Measurements from ENCODE around the gene PLXNA4. TPM values are rescaled to one million over a fixed set of nuclear protein-coding genes. Genes with fewer than 3 reads are reported as not detected.

PLXNA4 gene
- total RNA-seq, 1 experiment from 2014 or later: 0.81 TPM

GRCh38 chr7:132082394-132082793 lies 493.9 kb downstream of the PLXNA4 start:
- Mint-ChIP-seq H3K27me3 (ENCODE audit: low read depth) (peaks cover 2% of the 10 kb centered on the region; the same call in 1 of the 2 replicates), H3K9me3 (no peaks in the 10 kb centered on the region; the same call in 1 of the 2 replicates), H3K4me3 (no peak overlapping the region), H3K4me1 (peaks cover 8% of the 10 kb centered on the region), H3K36me3 (no peaks in the 10 kb centered on the region), H3K27ac (no peak overlapping the region)
- TF ChIP-seq ELF4 (CRISPR knock-in tag; IDR thresholded peaks at IDR 0.05; ENCODE audit: low read depth): no peak
- no peak for TF ChIP-seq TCF7 (CRISPR knock-in tag; IDR thresholded peaks at IDR 0.05; ENCODE audit: low read depth)
- TF ChIP-seq SOX15 (CRISPR knock-in tag; IDR thresholded peaks at IDR 0.05): no peak
- TF ChIP-seq ZNF121 (CRISPR knock-in tag; IDR thresholded peaks at IDR 0.05): no peak
- no peak for TF ChIP-seq SP1 (CRISPR knock-in tag; conservative IDR thresholded peaks at IDR 0.05)
- TF ChIP-seq IRF1 (CRISPR knock-in tag; IDR thresholded peaks at IDR 0.05): no peak
- TF ChIP-seq CTCF (IDR thresholded peaks at IDR 0.05): no peak
- no peak for TF ChIP-seq ZBTB21 (CRISPR knock-in tag; IDR thresholded peaks at IDR 0.05; ENCODE audit: borderline replicate concordance)
- no peak for TF ChIP-seq ETV6 (CRISPR knock-in tag; IDR thresholded peaks at IDR 0.05)
- no peak for TF ChIP-seq ZNF423 (CRISPR knock-in tag; IDR thresholded peaks at IDR 0.05)
- no peak for TF ChIP-seq TP53 (CRISPR knock-in tag; IDR thresholded peaks at IDR 0.05)
- no peak for TF ChIP-seq FOXK1 (CRISPR knock-in tag; IDR thresholded peaks at IDR 0.05)
- no peak for TF ChIP-seq ATF3 (CRISPR knock-in tag; conservative IDR thresholded peaks at IDR 0.05)
- TF ChIP-seq GRHL2 (CRISPR knock-in tag; IDR thresholded peaks at IDR 0.05; ENCODE audit: insufficient replicate concordance, severe bottlenecking): no peak
- no peak for TF ChIP-seq TEAD1 (CRISPR knock-in tag; IDR thresholded peaks at IDR 0.05)
- no peak for TF ChIP-seq ZNF425 (CRISPR knock-in tag; conservative IDR thresholded peaks at IDR 0.05)
- TF ChIP-seq RELA (CRISPR knock-in tag; IDR thresholded peaks at IDR 0.05; ENCODE audit: borderline replicate concordance): no peak
- TF ChIP-seq USF1 (CRISPR knock-in tag; IDR thresholded peaks at IDR 0.05): no peak
- no peak for TF ChIP-seq KAT7 (CRISPR knock-in tag; IDR thresholded peaks at IDR 0.05; ENCODE audit: borderline replicate concordance)
- TF ChIP-seq CREM (CRISPR knock-in tag; IDR thresholded peaks at IDR 0.05): no peak
- POLR2A ChIA-PET: no interaction called here
- ATAC-seq: no peak
- CTCF ChIA-PET: no interaction called here
- no peak for DNase-seq (ENCODE audit: low spot score)

GRCh38 chr7:132081686-132082085 lies 494.6 kb downstream of the PLXNA4 start:
- Mint-ChIP-seq H3K27ac (no peak overlapping the region), H3K9me3 (no peaks in the 10 kb centered on the region; the same call in 1 of the 2 replicates), H3K27me3 (ENCODE audit: low read depth) (peaks cover 2% of the 10 kb centered on the region; the same call in 1 of the 2 replicates), H3K36me3 (no peaks in the 10 kb centered on the region), H3K4me3 (no peak overlapping the region), H3K4me1 (peaks cover 8% of the 10 kb centered on the region)
- no peak for DNase-seq (ENCODE audit: low spot score)
- no peak for ATAC-seq
- ChIA-PET CTCF (no interaction called here), POLR2A (no interaction called here)
- TF ChIP-seq USF2 (CRISPR knock-in tag; IDR thresholded peaks at IDR 0.05) (no peak), PRDM15 (CRISPR knock-in tag; IDR thresholded peaks at IDR 0.05) (no peak), USF1 (CRISPR knock-in tag; IDR thresholded peaks at IDR 0.05) (no peak), MYBL2 (CRISPR knock-in tag; IDR thresholded peaks at IDR 0.05) (no peak), ZNF396 (CRISPR knock-in tag; IDR thresholded peaks at IDR 0.05; ENCODE audit: borderline replicate concordance) (no peak), ZNF219 (CRISPR knock-in tag; IDR thresholded peaks at IDR 0.05; ENCODE audit: borderline replicate concordance) (no peak), KAT7 (CRISPR knock-in tag; IDR thresholded peaks at IDR 0.05; ENCODE audit: borderline replicate concordance) (no peak), TP53 (CRISPR knock-in tag; IDR thresholded peaks at IDR 0.05) (no peak)

Measured in WTC11 (cell line).